CD4-positive, alpha-beta T cell treated with Interleukin-12 subunit alpha and Interleukin-12 subunit beta, for 1 hour (primary cell): Measurements from ENCODE around the gene LRRC45.

Experiments
- DNase-seq: peaks from one replicate; pipeline ENCODE4 v3.0.0-alpha.2; 2020

LRRC45 gene

DNA sequence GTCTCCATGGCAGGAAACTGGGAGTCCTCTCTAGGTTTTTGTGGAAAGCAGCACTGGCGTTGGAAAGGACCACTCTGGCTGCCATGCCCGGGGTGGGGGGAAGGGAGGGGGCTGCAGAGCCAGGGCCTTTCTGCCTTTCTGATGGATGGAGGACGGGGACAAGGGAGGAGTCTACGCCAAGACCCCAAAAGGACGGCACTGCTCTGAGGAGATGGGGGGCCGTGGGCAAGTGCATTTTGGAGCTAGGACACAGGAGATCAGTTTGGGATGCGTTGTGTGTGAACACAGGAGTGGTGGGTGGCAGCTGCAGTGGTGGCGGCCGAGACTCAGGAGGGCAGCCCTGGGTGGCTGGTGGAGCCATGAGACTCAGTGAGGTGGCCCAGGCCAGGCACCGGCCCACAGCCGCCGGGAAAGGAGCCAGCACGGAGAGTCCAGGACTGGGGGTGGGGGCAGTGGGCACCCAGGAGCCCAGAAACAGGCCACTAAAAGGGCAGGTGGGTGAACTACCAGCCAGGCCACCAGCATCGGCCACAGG, 2.5 kb upstream of the LRRC45 start:
- DNase-seq = no peak

DNA sequence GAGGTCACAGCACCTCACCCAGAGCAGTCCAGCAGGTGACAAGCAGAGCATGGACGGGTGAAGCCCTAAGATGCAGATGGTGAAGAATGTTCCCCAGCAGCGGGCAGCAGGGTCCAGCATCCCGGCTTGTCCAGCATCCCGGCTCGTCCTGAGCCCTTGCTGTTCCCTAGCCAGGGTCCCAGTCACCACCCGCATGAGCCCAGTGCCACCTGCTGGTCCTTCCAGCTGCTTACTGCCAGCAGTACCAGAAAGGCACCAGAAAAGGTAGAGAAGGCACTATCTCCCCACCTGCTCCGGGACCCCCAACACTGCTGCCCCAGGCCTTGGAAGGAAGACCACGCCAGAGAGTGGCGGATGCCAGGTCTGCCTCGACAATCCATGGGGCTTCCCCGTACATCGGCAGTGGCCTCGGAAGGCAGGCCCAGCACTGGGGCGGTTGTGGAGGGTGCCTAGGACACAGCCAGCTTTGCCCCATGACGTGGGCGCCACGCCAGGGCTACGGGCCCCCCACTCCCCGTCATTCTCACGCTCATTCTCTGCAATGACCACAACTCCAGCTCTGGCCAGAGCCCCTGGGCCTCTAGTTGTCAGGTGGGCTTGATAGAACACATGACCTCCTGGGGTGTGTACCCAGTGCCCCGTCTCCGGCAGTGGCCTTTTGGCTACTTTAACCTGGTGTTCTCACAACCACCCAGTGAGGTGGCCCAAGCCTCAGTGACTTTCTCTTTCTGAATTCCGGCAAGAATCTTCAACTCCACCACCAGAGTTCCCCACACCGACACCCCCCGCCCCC, 1.8 kb upstream of the LRRC45 start:
- peak; percentile 61 for DNase-seq

DNA sequence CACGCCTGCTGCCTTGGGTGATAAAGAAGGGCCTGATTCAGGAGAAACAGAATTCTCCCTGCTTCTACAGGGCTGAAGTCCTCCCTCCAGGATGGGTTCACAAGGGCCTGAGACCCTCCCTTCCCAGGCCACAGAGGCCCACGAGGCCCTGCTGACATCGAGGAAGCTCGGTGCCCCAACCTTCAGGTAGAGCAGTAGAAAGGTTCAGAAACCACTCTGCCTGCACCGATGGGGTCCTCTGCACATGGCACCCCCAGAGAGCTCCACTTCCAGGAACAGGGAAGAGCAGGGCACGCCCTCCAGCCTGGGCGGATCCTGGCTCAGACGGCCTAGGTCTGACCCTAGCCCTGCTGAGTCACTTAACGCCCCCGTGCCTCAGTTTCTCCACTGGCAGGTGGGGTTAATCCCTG, 1.2 kb upstream of the LRRC45 start:
- DNase-seq = no peak

DNA sequence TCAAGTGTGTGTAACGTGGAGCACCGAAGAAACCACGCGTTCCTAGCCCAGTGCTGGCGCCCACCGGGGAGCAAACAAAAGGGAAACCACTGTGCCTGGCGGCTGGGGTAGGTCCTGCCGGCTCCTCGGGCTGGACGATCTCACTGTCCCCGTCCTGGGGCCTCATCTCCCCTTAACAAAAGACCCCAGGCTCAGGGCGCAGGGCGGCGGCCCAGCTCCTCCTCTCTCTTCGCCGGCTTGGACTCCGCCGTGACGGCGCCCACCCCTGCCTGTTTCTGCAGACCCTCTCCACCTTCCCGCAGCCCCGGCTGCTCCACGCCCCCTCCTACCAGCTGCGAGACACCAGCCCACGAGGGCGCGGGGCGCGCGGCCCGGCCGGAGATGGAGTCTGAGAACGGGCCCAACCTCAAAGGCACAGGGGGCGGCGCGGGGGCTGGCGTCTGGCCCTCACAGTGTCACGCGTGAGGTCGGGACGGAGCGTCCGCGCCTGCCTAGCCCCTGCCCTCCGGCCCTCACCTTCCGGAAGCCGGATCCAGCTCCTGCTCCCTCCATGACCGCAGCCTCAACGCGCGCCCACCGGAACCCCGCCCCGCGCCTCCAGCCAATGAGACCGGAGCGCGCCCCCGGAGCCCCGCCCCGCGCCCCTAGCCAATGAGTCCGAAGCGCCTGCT, 660 bp upstream of the LRRC45 start, which contains the start of gene CENPX:
TSS of gene CENPX (minus strand) at position 569 of the 671 bp plus-strand sequence. CDS start at position 552, 17 bp downstream.
- DNase-seq = no peak

DNA sequence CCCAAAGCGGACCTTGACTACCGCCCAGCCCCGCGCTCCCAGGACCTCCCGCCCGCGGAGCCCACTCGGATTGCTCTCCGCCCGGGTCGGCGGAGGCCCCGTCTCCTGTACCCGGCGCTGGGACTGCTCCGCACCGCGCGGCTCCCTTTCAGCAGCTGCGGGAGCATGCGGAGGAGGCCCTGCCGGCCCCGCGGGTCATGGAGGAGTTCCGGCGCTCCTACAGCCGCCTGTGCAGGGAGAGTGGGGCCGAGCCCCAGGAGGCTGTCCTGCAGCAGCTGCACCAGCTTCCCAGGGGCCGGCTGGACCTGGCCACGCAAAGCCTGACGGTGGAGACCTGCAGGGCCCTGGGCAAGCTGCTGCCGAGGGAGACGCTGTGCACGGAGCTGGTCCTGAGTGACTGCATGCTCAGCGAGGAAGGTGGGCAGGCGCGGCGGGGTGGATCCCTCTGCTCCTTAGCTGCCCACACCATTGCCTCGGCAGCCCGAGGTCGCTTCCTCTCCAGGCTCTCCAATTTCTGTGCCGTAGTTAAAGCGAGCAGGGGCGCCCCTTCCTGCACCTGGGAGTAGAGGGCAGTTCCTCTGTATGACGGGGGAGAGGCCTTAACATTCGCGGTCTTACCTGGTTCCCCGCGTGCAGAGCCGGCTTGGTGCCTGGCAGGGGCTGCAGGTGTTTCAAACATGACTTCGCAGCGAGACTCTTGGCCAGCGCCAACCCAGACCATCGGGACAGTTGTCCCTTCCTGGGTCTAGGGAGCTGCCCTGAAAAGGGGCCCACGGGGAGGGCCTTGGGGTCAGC, 539 bp downstream of the LRRC45 start:
- no peak for DNase-seq

DNA sequence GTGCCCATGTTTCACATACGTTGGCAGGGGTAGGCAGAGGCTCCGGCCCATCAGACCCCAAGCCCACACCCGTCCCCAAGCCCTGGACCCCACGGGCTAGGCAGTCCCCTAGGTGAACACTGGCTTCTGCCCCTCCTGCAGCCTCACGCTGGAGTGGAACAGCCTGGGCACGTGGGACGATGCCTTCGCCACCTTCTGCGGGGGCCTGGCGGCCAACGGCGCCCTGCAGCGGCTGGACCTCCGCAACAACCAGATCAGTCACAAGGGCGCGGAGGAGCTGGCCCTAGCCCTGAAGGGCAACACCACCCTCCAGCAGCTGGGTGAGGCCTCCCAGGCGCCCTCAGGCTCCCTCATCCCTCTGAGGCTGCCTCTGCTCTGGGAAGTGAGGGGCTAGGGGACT, 1.8 kb downstream of the LRRC45 start:
- no peak for DNase-seq

DNA sequence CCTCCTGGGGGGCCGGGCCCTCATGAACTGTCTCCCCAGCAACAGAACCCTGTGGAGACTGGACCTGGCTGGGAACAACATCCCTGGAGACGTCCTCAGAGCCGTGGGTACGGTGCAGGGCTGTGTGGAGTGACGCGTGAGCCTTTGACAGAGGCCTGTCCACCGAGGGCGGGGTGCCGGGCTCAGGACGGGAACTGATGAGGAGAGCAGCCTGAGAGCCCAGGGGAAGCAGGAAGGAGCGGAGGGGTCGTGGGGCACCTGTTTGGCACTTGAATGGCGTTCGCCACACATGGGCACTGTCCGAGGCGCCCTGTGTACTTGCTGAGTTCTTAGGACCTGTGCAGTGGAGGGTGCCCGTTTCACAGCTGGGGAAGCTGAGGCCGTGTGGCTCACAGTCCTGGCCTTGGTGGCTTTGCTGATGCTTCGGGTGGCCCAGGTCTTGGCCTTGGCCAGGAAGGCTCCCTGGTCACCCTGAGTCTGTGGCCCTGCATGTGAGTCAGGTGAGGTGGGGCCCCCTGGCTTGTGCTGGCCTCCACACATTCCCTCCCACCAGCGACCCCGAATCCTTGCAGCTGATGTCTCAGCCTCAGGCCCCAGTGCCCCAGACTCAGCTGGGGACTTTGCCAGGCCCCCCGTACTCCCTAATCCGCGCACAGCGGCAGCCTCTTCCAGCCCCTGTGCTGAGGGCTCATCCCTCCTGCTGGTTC, 2.4 kb downstream of the LRRC45 start:
- no peak for DNase-seq

DNA sequence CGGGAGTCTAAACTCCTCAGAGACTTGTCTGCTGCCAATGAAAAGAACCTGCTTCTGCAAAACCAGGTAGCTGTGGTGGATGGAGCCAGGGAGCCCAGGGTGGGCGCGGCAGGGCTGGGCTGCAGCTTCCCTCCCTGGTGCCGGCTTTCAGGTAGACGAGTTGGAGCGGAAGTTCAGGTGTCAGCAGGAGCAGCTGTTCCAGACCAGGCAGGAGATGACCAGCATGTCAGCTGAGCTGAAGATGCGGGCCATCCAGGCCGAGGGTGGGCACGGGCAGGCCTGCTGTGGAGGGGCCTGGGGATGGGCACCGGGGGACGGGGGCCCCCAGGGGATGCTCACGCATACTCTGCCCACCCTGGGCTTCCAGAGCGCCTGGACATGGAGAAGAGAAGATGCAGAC, 5.1 kb downstream of the LRRC45 start:
- no peak for DNase-seq

DNA sequence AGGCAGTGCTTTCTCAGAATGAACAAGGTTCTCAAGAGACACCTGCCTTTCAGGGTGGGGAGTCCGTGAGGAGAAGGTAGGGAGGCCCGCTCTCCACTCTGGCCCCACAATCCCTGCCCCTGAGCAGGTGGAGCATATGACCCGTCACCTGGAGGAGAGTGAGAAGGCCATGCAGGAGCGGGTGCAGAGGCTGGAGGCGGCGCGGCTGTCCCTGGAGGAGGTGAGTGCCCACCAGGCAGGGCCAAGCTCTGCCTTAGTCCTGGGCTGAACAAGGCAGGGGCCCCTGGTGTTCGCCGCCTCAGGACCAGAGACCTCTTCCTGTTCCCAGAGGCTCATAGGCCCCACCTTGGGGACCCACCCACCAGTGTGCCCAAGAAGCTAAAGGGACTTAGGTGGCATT, 5.9 kb downstream of the LRRC45 start:
- DNase-seq = no peak

DNA sequence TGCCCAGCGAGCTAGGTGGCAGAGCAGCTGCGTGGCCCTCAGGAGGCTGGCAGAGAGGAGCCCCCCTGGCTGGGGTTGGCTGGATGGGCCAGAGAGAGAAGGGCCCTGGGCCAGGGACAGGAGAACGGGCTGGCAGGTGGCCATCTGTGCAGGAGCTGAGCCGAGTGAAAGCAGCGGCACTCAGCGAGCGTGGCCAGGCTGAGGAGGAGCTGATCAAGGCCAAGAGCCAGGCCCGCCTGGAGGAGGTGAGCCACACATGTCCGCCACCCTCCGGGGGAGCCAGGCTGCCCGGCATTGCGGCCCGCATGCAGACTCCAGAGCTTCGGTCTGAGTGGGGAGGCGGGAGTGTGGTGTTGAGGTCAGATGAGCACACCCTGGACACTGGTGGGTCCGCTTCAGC, 6.3 kb downstream of the LRRC45 start:
- no peak for DNase-seq

DNA sequence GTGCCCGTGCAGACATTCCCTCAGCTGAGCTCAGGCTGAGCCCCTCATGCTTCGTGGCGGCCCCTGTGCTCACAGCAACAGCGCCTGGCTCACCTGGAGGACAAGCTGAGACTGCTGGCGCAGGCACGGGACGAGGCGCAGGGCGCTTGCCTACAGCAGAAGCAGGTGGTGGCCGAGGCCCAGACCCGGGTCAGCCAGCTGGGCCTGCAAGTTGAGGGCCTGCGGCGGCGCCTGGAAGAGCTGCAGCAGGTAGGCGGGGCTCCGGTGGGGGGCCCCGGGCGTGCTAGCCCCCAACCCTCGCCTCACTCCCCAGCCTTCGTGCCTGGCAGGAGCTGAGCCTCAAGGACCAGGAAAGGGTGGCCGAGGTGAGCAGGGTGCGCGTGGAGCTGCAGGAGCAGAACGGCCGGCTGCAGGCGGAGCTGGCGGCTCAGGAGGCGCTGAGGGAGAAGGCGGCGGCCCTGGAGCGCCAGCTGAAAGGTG, 6.9 kb downstream of the LRRC45 start:
- no peak for DNase-seq

DNA sequence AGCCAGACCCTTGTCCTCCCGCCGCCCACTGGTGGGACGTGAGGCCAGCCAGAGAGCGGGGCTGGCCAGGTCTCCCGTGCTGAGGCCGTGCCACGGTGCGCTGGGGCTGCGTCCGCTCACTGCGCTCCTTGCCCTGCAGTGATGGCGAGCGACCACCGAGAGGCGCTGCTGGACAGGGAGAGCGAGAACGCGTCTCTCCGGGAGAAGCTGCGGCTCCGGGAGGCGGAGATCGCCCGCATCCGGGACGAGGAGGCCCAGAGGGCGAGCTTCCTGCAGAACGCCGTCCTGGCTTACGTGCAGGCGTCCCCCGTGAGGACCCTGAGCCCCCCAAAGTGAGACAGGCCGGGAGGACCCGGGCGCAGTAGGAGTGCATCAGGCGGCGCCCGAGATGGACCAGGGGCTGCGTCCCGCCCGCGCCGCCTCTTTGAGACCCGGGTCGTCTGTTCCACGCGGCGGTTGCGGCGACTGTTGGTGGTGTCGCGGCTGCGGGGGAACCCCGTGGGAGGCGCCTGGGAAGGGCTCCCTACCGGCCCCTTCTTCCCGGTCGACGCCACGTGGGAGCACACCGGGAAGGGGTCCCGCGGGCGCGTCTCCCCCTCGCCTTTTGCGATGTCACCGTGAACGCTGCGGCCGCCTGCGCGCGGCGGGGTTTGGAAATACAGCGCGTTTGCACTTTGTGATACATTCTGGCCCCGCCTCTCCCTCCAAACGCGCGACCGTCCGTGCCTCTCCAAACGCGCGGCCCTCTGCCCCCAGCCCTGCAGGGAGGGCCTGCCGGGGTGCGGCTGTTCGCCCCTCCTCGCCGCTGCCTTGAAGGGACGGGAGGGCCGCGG, 7.6 kb downstream of the LRRC45 start:
- DNase-seq = peak; percentile 85

DNA sequence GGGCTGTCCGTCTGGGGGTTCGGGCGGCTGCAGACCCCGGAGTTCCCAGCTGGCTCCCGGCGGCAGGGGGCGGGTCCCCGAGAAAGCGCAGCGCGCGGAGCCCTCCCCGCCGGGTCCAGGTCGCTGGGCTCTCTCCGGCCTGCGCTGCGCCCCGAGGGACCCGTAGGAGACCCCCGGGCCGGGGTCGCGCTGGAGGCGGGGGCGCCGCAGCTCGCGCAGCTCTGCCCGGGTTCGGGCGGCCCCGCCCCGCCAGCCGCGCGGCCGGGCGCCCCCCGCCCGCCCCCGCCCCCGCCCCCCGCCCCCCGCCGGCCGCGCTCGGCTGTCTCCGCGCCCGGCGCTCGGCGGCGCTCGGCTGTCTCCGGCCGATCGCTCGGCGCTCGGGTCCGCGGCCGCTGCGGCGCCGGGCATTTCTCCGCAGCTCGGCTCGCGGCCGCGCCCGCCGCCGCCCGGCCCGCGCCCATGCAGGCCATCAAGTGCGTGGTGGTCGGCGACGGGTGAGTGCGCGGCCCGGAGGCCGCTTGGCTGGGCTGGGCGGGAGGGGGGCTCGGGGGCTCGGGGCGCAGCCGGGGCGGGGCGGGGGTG, 8.3 kb downstream of the LRRC45 start, which contains the start of gene RAC3:
TSS of gene RAC3 (plus strand) at position 376 of the 582 bp plus-strand sequence. CDS start at position 460, 84 bp downstream.
- no peak for DNase-seq

DNA sequence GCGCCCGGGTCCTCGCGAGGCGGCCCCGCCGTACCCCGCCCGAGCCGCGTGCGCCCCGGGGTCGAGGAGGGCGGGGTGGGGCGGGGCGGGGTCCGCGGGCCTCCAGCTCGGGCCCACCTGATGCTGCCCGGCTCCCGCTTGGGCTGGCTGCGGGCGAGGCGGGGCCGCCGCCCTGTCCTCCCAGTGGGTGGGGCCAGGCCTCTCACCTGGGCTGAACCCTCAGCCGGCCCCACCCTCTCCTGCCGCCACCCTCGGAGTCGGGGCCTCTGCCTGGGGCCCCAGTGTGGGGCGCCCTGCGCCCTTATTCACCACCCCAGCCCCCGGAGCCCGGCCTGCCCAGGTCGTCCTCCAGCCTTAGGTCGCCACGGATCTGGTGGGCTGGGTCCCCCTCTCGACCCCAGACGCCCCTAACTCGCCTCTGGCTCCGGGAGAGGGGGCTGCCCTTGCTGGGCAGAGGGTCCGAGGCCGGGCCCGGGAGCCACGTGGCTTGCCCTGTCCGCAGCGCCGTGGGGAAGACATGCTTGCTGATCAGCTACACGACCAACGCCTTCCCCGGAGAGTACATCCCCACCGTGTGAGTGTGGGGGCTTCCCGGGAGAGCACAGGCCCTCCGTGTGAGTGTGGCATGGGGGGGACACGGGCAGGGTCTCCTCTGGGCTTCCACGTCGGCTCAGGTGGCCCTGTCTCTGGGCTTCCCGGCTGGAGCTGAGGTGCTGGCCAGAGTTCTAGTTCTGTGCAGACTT, 9.0 kb downstream of the LRRC45 start:
- peak; percentile 51 for DNase-seq

DNA sequence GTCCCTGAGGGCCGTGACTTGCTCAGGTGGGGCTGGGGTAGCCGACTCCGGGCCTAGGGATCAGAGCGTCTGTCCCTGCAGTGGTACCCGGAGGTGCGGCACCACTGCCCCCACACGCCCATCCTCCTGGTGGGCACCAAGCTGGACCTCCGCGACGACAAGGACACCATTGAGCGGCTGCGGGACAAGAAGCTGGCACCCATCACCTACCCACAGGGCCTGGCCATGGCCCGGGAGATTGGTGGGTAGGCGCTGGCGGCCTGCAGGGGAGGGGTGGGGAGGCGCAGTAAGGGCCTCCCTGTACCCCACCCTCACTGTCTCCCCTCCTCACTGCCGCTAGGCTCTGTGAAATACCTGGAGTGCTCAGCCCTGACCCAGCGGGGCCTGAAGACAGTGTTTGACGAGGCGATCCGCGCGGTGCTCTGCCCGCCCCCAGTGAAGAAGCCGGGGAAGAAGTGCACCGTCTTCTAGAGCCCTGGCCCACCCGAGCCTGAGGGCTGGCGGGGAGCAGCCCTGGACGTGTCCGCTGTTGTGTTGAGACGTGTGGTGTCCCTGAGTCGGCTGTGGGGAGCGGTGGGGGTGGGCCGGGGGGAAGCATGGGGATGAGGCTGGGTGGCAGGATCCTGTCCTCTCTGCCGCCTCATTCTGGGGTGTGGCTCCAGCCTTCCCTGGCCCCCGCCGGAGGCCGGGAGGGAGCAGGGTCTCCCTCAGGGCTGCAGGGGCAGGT, 10.4 kb downstream of the LRRC45 start:
- no peak for DNase-seq

DNA sequence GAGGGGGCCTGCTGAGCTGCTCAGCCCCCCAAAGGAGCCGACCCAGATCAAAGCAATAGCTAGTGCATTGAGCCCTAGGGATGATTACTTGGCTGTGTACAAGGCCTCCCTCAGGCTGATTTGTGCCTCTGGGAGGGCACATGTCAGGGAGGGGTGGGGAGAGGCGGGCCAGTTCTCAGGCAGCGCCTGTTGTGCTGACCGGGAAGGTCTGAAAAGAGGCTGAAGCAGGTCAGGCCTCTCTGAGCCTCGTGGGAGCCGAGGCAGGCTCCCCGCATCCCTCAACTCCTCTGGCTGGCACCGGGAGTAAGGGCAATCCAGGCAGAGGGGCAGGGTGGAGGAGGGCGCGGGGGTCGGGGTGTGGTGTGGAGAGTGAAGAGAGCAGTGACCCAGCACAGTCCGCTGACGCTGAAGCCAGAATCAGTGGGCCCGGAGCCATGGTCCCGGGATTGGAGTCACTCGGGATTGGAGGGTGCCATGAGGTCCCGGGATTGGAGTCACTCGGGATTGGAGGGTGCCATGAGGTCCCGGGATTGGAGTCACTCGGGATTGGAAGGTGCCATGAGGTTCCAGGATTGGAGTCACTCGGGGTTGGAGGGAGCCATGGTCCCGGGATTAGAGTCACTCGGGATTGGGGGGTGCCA, 11.4 kb downstream of the LRRC45 start:
- DNase-seq = no peak

DNA sequence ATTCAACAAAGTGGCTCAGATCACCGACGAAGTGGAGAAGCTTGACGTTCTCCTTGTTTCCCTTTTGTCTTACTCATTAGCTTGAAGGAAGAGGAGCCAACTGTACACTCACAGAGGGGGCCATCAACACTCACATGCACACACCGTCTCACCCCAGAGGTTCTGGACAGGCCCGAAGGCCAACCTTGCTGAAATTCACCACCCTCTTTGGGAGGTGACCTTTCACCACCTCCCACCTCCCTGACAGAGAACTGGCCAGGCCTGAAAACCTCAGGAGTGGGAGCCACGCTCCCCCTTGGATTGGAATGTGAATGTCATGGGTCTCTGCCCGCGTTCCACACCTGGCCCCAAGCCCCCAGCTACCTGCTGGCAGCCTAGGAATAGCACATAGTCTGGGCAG, 12.4 kb downstream of the LRRC45 start:
- DNase-seq = no peak

DNA sequence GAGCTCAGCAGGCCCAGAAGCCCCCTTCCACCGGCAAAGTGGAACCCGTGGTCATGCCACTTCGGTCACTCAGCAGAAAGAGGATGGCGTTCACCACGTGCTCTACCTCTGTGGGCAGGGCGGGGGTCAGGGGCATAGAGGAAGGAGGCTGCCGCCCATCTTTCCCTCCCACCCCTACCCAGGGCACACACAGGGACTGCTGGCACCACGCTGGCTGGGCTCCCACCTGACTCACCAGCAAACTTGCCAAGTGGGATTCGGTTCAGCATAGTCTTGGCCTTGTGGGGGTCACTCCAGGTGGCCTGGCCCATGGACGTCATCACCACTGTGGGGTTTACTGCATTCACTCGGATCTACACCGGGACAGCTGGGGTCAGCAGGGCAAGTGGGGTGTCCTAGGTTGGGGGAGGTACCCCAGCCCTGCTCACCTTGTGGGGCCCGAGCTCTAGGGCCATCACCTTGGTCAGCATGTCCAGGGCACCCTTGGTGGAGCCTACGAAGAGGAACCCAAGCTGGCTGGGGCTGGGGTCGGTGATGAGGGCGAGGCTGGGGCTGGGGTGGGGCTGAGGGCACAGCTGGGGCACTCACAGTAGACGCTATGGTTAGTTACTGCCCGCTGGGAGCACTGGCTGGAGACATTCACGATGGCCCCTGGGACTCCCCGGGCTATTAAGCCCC, 13.0 kb downstream of the LRRC45 start:
- no peak for DNase-seq
